GM12878 (cell line): ENCODE data around the gene BRME1. TPM values are rescaled to one million over a fixed set of nuclear protein-coding genes. Genes with fewer than 3 reads are reported as not detected.

Source experiments
- ATAC-seq: fragments of 200-7000 bp; cut with Tn5 transposase; 3 replicates; pipeline ENCODE4 v1.9.1; 2020; ENCODE audit warnings: mild to moderate bottlenecking, moderate library complexity
- BruUV-seq: library from RNA; stranded (reverse); fragments of 400-500 nt; replicated peaks from 2 replicates; lab custom pipeline; 2021; lab: Mats Ljungman, UMichigan
- CTCF ChIA-PET: fragments of 300-600 bp; sonication (Branson Sonifier 250); formaldehyde crosslinking; extraction: SDS; loops from one replicate; lab custom pipeline; 2021; ENCODE audit warnings: inconsistent platforms; lab: Yijun Ruan, JAX
- POLR2A ChIA-PET: fragments of 350-600 bp; formaldehyde crosslinking; extraction: SDS; loops from one replicate; lab custom pipeline; 2021; ENCODE audit warnings: inconsistent platforms; lab: Charles Lee
- RAD21 ChIA-PET: fragments of 300-600 bp; sonication (Branson Sonifier 250); formaldehyde crosslinking; loops from one replicate; lab custom pipeline; 2023; ENCODE audit warnings: antibody characterized with exemption; ENCODE audit not compliant: unreplicated experiment; lab: Charles Lee
- SMC1A ChIA-PET: fragments of 300-600 bp; sonication (Branson Sonifier 250); formaldehyde crosslinking; loops from one replicate; lab custom pipeline; 2023; ENCODE audit not compliant: unreplicated experiment, uncharacterized antibody; lab: Charles Lee
- DNase-seq: peaks from one replicate; pipeline ENCODE4 v3.0.0-alpha.2; 2011; ENCODE audit warnings: low read depth, low spot score
- FAIRE-seq: peaks from 3 replicates; lab custom pipeline; 2011; peaks lifted over from hg19 to GRCh38; lab: Jason Lieb, UNC
- H2AFZ ChIP-seq: 2 replicates; pipeline ENCODE4 v1.6.0; 2011; ENCODE audit warnings: low read depth, low read length, control low read depth; ENCODE audit not compliant: control insufficient read depth
- H3K27ac ChIP-seq: 2 replicates; pipeline ENCODE4 v1.5.1; 2011; ENCODE audit warnings: control low read depth; ENCODE audit not compliant: control insufficient read depth, insufficient read depth
- H3K27me3 ChIP-seq, 2 experiments: replicated peaks in 1 of 2; 2 replicates each; pipeline versions ENCODE4 v1.6.0 to v1.6.1; 2011; ENCODE audit warnings: low read length in 1 of 2; ENCODE audit not compliant: control insufficient read depth in 2 of 2, insufficient read depth in 2 of 2
- H3K36me3 ChIP-seq, 2 experiments: 2 replicates each; pipeline ENCODE4 v1.5.1; 2011; ENCODE audit warnings: low read length in 1 of 2; ENCODE audit not compliant: control insufficient read depth in 2 of 2, insufficient read depth in 2 of 2
- H3K4me1 ChIP-seq: 2 replicates; pipeline ENCODE4 v1.6.1; 2011; ENCODE audit warnings: mild to moderate bottlenecking, low read length, moderate library complexity, mixed read lengths; ENCODE audit not compliant: control insufficient read depth, insufficient read depth
- H3K4me2 ChIP-seq: 2 replicates; pipeline ENCODE4 v1.6.0; 2011; ENCODE audit warnings: control low read depth; ENCODE audit not compliant: control insufficient read depth, insufficient read depth
- H3K4me3 ChIP-seq: fragments of 200-600 bp; sonication (generic); 2 replicates; pipeline ENCODE4 v1.5.1; 2016
- H3K79me2 ChIP-seq: 2 replicates; pipeline ENCODE4 v1.6.0; 2011; ENCODE audit warnings: low read length; ENCODE audit not compliant: control insufficient read depth, insufficient read depth
- H3K9ac ChIP-seq: 2 replicates; pipeline ENCODE4 v1.8.0; 2011; ENCODE audit warnings: low read length, control low read depth, mixed read lengths; ENCODE audit not compliant: control insufficient read depth, insufficient read depth
- H3K9me3 ChIP-seq: replicated peaks from 3 replicates; pipeline ENCODE4 v1.5.1; 2011; ENCODE audit warnings: mild to moderate bottlenecking, low read length; ENCODE audit not compliant: control insufficient read depth, insufficient read depth
- H4K20me1 ChIP-seq: 2 replicates; pipeline ENCODE4 v1.6.0; 2011; ENCODE audit not compliant: control insufficient read depth, insufficient read depth
- BHLHE40 ChIP-seq, 2 experiments: fragments of 450-650 bp in 1 of 2; IDR thresholded peaks; 2 replicates each; pipeline ENCODE4 v1.6.1; 2011 to 2017; ENCODE audit warnings: low read depth in 2 of 2, borderline replicate concordance in 1 of 2, improper control_type of control experiment in 1 of 2, low read length in 1 of 2, mild to moderate bottlenecking in 1 of 2
- CTCF ChIP-seq, 3 experiments: IDR thresholded peaks in 2 of 3; conservative IDR thresholded peaks in 1 of 3; 2 replicates each; pipeline ENCODE4 v1.5.1; 2011; ENCODE audit warnings: low read depth in 3 of 3, low read length in 3 of 3, mild to moderate bottlenecking in 3 of 3, control low read depth in 2 of 3, moderate library complexity in 2 of 3, inconsistent platforms in 1 of 3, mixed read lengths in 1 of 3; ENCODE audit not compliant: control insufficient read depth in 2 of 3, insufficient read depth in 1 of 3; ENCODE audit errors: extremely low read depth in 1 of 3
- GATAD2B ChIP-seq: fragments of 450-650 bp; conservative IDR thresholded peaks from 2 replicates; pipeline ENCODE4 v1.6.1; 2017; ENCODE audit warnings: low read depth, mild to moderate bottlenecking, moderate library complexity
- HDAC2 ChIP-seq: fragments of 200-600 bp; sonication (generic); IDR thresholded peaks from 2 replicates; pipeline ENCODE4 v1.6.1; 2017
- MLLT1 ChIP-seq: fragments of 450-650 bp; IDR thresholded peaks from 2 replicates; pipeline ENCODE4 v1.6.1; 2016; ENCODE audit warnings: mild to moderate bottlenecking
- PBX3 ChIP-seq: IDR thresholded peaks from 2 replicates; pipeline ENCODE4 v1.6.1; 2011; ENCODE audit warnings: mild to moderate bottlenecking, low read depth, low read length, moderate library complexity; ENCODE audit not compliant: insufficient replicate concordance
- RAD51 ChIP-seq: fragments of 450-650 bp; IDR thresholded peaks from 2 replicates; pipeline ENCODE4 v1.6.1; 2016; ENCODE audit warnings: moderate library complexity, mild to moderate bottlenecking, inconsistent platforms
- SMAD1 ChIP-seq: fragments of 450-650 bp; IDR thresholded peaks from 2 replicates; pipeline ENCODE4 v1.6.1; 2018; ENCODE audit warnings: mild to moderate bottlenecking, low read depth; ENCODE audit not compliant: partially characterized antibody
- SMAD5 ChIP-seq: IDR thresholded peaks from 2 replicates; pipeline ENCODE4 v1.6.1; 2016; ENCODE audit warnings: antibody characterized with exemption, low read depth
- SPI1 ChIP-seq: IDR thresholded peaks from 2 replicates; pipeline ENCODE4 v1.6.1; 2011; ENCODE audit warnings: low read depth, mild to moderate bottlenecking, low read length, moderate library complexity, borderline replicate concordance; ENCODE audit not compliant: insufficient read depth
- TCF12 ChIP-seq: IDR thresholded peaks from 2 replicates; pipeline ENCODE4 v1.6.1; 2011; ENCODE audit warnings: low read depth, mild to moderate bottlenecking, low read length
- YY1 ChIP-seq: IDR thresholded peaks from 2 replicates; pipeline ENCODE4 v1.6.1; 2011; ENCODE audit warnings: low read depth, mild to moderate bottlenecking, low read length
- WGBS: methylation state at CpG from one replicate; pipeline ENCODE4 v1.1.6; 2016; ENCODE audit warnings: low lambda C conversion rate; ENCODE audit not compliant: insufficient replicate concordance, insufficient coverage; ENCODE audit errors: missing lambda C conversion rate; 5-methylcytosine and 5-hydroxymethylcytosine counted together
- in situ Hi-C: fragments of 300-500 bp; cut with MboI; formaldehyde crosslinking; loops from 9 replicates; pipeline ENCODE4 v1.14.3; 2018; ENCODE audit warnings: mixed read lengths
- intact Hi-C: fragments of 100-400 bp; cut with micrococcal nuclease; formaldehyde crosslinking; loops from one replicate; pipeline ENCODE4 v1.14.2; 2022; ENCODE audit not compliant: unreplicated experiment
- polyA plus RNA-seq, 11 experiments: library from polyadenylated mRNA; depleted of rRNA in 4 of 11; unstranded in 6 of 11; stranded (reverse) in 5 of 11; fragments of >200 nt; fragmentation: Nextera tagmentation in 4 of 11; fragmentation: Illumina TruSeq in 1 of 11; extraction: Ambion mirVana in 4 of 11; extraction: Trizol in 1 of 11; gene quantifications; 1 replicate in 1 of 11; 2 replicates in 10 of 11; pipeline versions ENCODE4 v1.2.1 to v1.2.3, GENCODE V29; 2011 to 2016; ENCODE audit warnings: inconsistent platforms in 2 of 11, missing spikeins in 2 of 11, low read depth in 1 of 11
- total RNA-seq, 4 experiments: library from RNA; depleted of rRNA in 3 of 4; stranded (reverse); fragments of >200 nt in 3 of 4; fragmentation: Illumina TruSeq in 1 of 4; extraction: Trizol in 1 of 4; gene quantifications; 2 replicates each; pipeline versions ENCODE4 v1.2.1 to v1.2.3, GENCODE V29; 2013 to 2021
- TF ChIP-seq, protein P1 (sequence below): fragments of 450-650 bp; IDR thresholded peaks from 2 replicates; pipeline ENCODE4 v1.6.1; 2017; ENCODE audit warnings: mild to moderate bottlenecking, low read depth, inconsistent platforms; ENCODE audit not compliant: poor library complexity, severe bottlenecking
- TF ChIP-seq, protein P2 (sequence below): IDR thresholded peaks from 2 replicates; pipeline ENCODE4 v1.6.1; 2012; ENCODE audit warnings: low read depth, low read length, improper control_type of control experiment

The BRME1 gene
- total and polyA plus RNA-seq, 10 of the 15 experiments (the other 5 are each of a cell fraction or from before 2014, with no cell fraction given): 0.07 to 2.2 (median 1.1) TPM; not detected in 1

GRCh38 chr19:13869281-13869680, 36.6 kb downstream of the BRME1 start (continued):
- TF ChIP-seq, protein P1, sequence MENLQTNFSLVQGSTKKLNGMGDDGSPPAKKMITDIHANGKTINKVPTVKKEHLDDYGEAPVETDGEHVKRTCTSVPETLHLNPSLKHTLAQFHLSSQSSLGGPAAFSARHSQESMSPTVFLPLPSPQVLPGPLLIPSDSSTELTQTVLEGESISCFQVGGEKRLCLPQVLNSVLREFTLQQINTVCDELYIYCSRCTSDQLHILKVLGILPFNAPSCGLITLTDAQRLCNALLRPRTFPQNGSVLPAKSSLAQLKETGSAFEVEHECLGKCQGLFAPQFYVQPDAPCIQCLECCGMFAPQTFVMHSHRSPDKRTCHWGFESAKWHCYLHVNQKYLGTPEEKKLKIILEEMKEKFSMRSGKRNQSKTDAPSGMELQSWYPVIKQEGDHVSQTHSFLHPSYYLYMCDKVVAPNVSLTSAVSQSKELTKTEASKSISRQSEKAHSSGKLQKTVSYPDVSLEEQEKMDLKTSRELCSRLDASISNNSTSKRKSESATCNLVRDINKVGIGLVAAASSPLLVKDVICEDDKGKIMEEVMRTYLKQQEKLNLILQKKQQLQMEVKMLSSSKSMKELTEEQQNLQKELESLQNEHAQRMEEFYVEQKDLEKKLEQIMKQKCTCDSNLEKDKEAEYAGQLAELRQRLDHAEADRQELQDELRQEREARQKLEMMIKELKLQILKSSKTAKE: no peak
- TF ChIP-seq, all 136 proteins: peak for 0

GRCh38 chr19:13868663-13869062, 37.3 kb downstream of the BRME1 start:
- BruUV-seq: no TSS peak
- 46% methylated on average over 4 of the region's 4 CpGs for WGBS
- in situ Hi-C loops: no loop called here
- TF ChIP-seq SPI1 (no peak), YY1 (no peak), BHLHE40 (IDR thresholded peaks at IDR 0.05; ENCODE audit: borderline replicate concordance in 1 of 2, low read depth in 2 of 2, low read length in 1 of 2) (peak in 1 of 2 experiments; percentile 26; a peak in 1 of 4 replicates), SMAD1 (no peak), GATAD2B (no peak), TCF12 (peak; percentile 65; the same call in 1 of the 2 replicates), PBX3 (peak; percentile 53), HDAC2 (no peak), SMAD5 (no peak), RAD51 (no peak), CTCF (IDR thresholded peaks at IDR 0.05 in 2 of 3, conservative IDR thresholded peaks at IDR 0.05 in 1 of 3; ENCODE audit: control insufficient read depth in 2 of 3, extremely low read depth in 1 of 3, insufficient read depth in 1 of 3, low read depth in 3 of 3, low read length in 3 of 3) (no peak), MLLT1 (no peak)
- TF ChIP-seq, protein P2, sequence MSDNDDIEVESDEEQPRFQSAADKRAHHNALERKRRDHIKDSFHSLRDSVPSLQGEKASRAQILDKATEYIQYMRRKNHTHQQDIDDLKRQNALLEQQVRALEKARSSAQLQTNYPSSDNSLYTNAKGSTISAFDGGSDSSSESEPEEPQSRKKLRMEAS: no peak

More at GRCh38 chr19:13868663-13869062, 37.3 kb downstream of the BRME1 start:
- intact Hi-C loops: no loop called here
- H3K9ac ChIP-seq: no peak overlapping the region
- H3K4me3 ChIP-seq: no peak overlapping the region
- no peaks in the 10 kb centered on the region for H4K20me1 ChIP-seq
- H3K4me2 ChIP-seq: no peak overlapping the region
- no peak overlapping the region for H2AFZ ChIP-seq
- CTCF ChIA-PET: interaction anchor here (0.6 kb wide), 1 partner anchor 598 kb away, joined by 3 read pairs; no protein-coding TSS in a partner anchor
- H3K36me3 ChIP-seq: no peaks in the 10 kb centered on the region
- H3K27me3 ChIP-seq: peaks cover 0 to 1% of the 10 kb centered on the region in 2 experiments; a peak in 2 of 4 replicates
- no peaks in the 10 kb centered on the region for H3K4me1 ChIP-seq
- H3K27ac ChIP-seq: no peak overlapping the region
- FAIRE-seq (no peak), ATAC-seq (no peak), DNase-seq (no peak)
- no peaks in the 10 kb centered on the region; the same call in 2 of the 3 replicates for H3K9me3 ChIP-seq
- RAD21 ChIA-PET: interaction anchor here (0.7 kb wide), 1 partner anchor 147 kb away, joined by 3 read pairs; no protein-coding TSS in a partner anchor
- no peaks in the 10 kb centered on the region for H3K79me2 ChIP-seq
- POLR2A ChIA-PET: interaction anchor here (0.5 kb wide), 1 partner anchor 210 kb away, joined by 4 read pairs; no protein-coding TSS in a partner anchor
- SMC1A ChIA-PET: no interaction called here
